ENCODE data around the gene SLC25A25.
"Not testable (repeated sequence)": the region's sequence is repeated elsewhere in the genome, so short reads cannot be mapped to it uniquely, and the experiment has no call there.

The SLC25A25 gene

DNA sequence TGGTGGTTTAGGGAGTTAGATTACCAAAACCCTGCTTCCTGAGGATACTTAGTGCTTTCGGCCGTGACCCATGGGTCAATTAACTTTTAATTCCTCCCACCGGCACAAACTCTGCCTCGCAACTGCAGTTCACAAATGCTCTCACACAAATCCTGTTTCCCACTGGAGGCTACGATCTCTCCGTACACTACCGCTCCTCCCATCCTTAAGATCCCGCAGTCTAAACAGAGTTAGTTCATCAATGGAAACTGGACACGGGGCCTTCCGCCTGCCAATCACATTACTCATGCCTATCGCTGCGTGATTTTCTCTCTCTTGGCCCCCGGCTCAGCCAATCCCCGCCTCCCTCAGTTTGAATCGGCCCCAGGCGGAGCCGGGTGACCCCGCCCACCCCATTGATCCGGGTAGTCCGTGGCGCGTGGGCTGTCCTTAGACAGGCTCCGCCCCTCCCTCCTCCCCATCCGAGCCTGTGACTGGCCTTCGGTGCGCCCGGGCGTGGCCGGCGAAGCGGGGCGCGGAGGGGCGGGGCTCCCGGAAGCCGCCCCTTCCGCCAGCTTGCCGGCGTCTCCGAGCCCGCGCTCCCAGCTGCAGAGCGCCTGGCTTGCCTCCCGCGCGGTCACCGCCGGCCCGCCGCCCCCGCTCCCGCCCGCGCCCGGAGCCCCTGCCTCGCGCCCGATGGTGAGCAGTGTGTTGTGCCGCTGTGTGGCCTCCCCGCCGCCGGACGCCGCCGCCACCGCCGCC, at the start of gene SLC25A25:
Gene SLC25A25 (plus strand): TSS at position 588 of the 741 bp plus-strand sequence. CDS start 88 bp downstream, at position 676.
- no peak for TF ChIP-seq CTCF (IDR thresholded peaks at IDR 0.05; ENCODE audit: low read depth, low read length)
- peak; percentile 99 for DNase-seq (ENCODE audit: extremely low read depth, low read depth)

- DNase-seq (ENCODE audit: extremely low read depth, low read depth), result no peak
- peak; percentile 16 for TF ChIP-seq CTCF (IDR thresholded peaks at IDR 0.05; ENCODE audit: low read depth, low read length)
These were observed 47.3 kb upstream of the SLC25A25 start for GRCh38 chr9:128020692-128021091.

GRCh38 chr9:128021098-128021497, 46.9 kb upstream of the SLC25A25 start:
- no peak for TF ChIP-seq CTCF (IDR thresholded peaks at IDR 0.05; ENCODE audit: low read depth, low read length)
- DNase-seq (ENCODE audit: extremely low read depth, low read depth), result no peak

DNA sequence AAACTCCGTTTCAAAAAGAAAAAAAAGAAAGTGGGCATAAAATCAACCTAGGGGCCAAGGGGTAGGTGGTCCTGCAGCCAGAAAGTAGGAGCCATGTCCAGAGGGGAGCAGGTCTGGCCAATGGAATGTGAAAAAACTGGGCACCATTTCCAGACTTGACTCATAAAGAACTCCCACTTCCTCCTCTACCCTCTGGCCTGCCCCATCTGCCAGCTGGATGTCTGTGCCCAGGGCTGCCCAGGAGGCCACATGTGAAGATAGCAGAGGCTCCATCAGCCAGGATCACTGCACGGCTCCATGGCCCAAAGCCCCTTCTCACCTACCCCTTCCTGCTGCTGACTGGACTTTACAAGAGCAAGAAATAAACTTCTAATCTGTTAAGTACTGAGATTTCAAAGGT, 45.1 kb upstream of the SLC25A25 start:
- no peak for TF ChIP-seq CTCF (IDR thresholded peaks at IDR 0.05; ENCODE audit: low read depth, low read length)
- no peak for DNase-seq (ENCODE audit: extremely low read depth, low read depth)

GRCh38 chr9:128023671-128024070, 44.4 kb upstream of the SLC25A25 start:
- not testable (repeated sequence) for DNase-seq (ENCODE audit: extremely low read depth, low read depth)

DNA sequence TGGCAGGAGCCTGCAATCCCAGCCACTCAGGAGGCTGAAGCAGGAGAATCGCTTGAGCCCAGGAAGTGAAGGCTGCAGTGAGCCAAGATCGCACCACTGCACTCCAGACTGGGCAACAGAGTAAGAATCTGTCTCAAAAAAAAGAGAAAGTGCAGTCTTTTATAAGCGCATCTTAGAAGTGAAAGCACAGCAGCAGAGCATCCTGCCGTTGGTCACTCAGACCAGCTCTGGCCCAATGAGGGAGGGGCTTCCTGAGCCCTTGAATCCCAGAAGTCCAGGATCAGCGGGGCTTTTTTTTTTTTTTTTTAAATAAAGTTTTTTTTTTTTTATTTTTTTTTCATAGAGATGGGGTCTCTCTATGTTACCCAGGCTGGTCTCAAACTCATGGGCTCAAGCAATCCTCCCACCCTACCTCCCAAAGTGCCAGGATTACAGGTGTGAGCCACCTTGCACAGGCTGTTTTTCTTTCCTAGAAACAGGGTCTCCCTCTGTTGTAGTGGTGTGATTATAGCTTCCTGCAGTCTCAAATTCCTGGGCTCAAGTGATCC, 43.2 kb upstream of the SLC25A25 start:
- no peak for DNase-seq (ENCODE audit: extremely low read depth, low read depth)
- no peak for TF ChIP-seq CTCF (IDR thresholded peaks at IDR 0.05; ENCODE audit: low read depth, low read length)

DNA sequence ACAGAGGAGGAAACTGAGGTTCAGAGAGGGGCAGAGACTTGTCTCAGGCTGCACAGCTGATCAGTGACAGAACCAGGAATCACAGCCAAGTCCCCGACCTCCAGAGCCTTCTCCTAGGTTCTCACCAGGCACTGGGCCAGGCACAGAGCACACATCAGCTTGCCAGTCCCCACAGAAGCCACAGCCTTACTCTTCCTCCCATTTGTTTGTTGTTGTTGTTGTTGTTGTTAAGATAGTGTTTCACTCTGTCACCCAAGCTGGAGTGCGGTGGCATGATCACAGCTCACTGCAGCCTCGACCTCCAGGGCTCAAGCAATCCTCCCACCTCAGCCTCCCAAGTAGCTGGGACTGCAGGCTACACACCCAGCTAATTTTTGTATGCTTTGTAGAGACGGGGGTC, 42.3 kb upstream of the SLC25A25 start:
- DNase-seq (ENCODE audit: extremely low read depth, low read depth), result no peak

More for the DNA sequence above, 42.3 kb upstream of the SLC25A25 start:
- TF ChIP-seq CTCF (IDR thresholded peaks at IDR 0.05; ENCODE audit: low read depth, low read length), result no peak
